Left hindlimb (tissue), 1 donor: ENCODE data around the gene PRH1.

Experiments used
- DNase-seq: peaks from one replicate; pipeline ENCODE4 v3.0.0-alpha.2; 2018

The PRH1 gene

DNA sequence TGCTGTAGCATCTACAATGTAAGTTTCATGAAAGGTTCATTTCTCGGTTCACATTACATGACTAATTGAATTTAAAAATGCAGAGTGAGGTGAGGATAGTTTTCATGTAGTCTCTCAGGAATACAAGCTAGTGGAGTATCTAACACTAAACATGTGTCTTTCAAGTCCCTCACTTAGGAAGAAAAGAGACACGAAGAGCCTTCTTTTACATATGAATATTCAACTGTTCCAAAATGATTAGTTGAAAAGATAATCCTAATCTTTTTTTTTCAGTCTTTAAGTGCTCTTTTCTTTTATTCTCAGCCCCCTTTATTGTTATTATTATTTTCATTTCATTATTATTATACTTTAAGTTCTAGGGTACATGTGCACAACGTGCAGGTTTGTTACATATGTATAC, 45.6 kb downstream of the PRH1 start:
- no peak for DNase-seq
